Measurements from ENCODE around the gene ADGRG1.

Gene ADGRG1

GRCh38 chr16:57649846-57650245 is 21.4 kb downstream of the ADGRG1 start:
- TF ChIP-seq CTCF (IDR thresholded peaks at IDR 0.05; ENCODE audit: low read length, missing control alignments), result no peak
- DNase-seq (ENCODE audit: low read depth), result no peak
- H3K4me3 ChIP-seq (replicated peaks; ENCODE audit: low read depth, low read length), result no peak overlapping the region

- no peak for DNase-seq (ENCODE audit: low read depth)
- no peak overlapping the region for H3K4me3 ChIP-seq (replicated peaks; ENCODE audit: low read depth, low read length)
- no peak for TF ChIP-seq CTCF (IDR thresholded peaks at IDR 0.05; ENCODE audit: low read length, missing control alignments)
These were observed 23.2 kb downstream of the ADGRG1 start for GRCh38 chr16:57651344-57652333.

- no peak for TF ChIP-seq CTCF (IDR thresholded peaks at IDR 0.05; ENCODE audit: low read length, missing control alignments)
- DNase-seq (ENCODE audit: low read depth), result no peak
- H3K4me3 ChIP-seq (replicated peaks; ENCODE audit: low read depth, low read length), result no peak overlapping the region
These were observed 24.5 kb downstream of the ADGRG1 start for GRCh38 chr16:57652695-57653471.

- H3K4me3 ChIP-seq (replicated peaks; ENCODE audit: low read depth, low read length), result no peak overlapping the region
- TF ChIP-seq CTCF (IDR thresholded peaks at IDR 0.05; ENCODE audit: low read length, missing control alignments), result no peak
- DNase-seq (ENCODE audit: low read depth), result no peak
These were observed 25.5 kb downstream of the ADGRG1 start for GRCh38 chr16:57653936-57654335.

- TF ChIP-seq CTCF (IDR thresholded peaks at IDR 0.05; ENCODE audit: low read length, missing control alignments), result no peak
- no peak for DNase-seq (ENCODE audit: low read depth)
- H3K4me3 ChIP-seq (replicated peaks; ENCODE audit: low read depth, low read length), result no peak overlapping the region
These were observed 28.0 kb downstream of the ADGRG1 start for GRCh38 chr16:57656342-57656955.

GRCh38 chr16:57657228-57657627 is 28.8 kb downstream of the ADGRG1 start:
- DNase-seq (ENCODE audit: low read depth), result no peak
- no peak for TF ChIP-seq CTCF (IDR thresholded peaks at IDR 0.05; ENCODE audit: low read length, missing control alignments)
- no peak overlapping the region for H3K4me3 ChIP-seq (replicated peaks; ENCODE audit: low read depth, low read length)

All from fibroblast of pulmonary artery (primary cell).